Measurements from ENCODE around the gene NOS3.
"Not testable (repeated sequence)": the region's sequence is repeated elsewhere in the genome, so short reads cannot be mapped to it uniquely, and the experiment has no call there.

The NOS3 gene

DNA sequence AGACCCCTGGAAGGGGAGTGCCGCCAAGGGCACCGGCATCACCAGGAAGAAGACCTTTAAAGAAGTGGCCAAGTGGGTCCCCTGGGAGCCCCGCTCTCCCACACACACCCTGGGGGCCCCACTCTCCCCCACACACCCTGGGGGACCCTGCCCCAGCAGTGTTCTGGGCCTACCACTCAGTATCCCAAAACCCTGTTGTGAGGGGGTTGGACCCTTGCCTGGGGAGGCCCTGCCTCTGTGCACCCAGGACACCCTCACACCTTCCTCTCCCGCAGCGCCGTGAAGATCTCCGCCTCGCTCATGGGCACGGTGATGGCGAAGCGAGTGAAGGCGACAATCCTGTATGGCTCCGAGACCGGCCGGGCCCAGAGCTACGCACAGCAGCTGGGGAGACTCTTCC is 10.7 kb downstream of the NOS3 start:
- DNase-seq (ENCODE audit: low read depth) = no peak

DNA sequence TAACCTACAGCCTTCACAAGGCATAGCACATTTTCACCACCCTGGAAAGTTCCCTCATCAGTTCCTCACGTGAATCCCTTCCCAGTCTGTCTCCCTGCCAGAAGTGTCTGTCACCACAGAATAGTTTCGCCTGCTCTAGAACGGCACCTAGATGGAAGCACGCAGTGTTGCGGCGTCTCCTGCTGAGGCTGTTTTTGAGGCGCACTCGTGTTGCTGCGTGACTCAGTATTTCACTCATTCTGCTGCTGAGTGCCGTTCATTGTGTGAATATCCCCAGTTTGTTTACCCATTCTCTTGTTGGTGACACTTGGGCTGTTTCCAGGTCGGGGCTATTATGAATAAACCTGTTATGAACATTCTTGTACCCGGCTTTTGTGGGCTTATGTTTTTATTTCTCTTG is 12.8 kb downstream of the NOS3 start:
- DNase-seq (ENCODE audit: low read depth) = no peak

- no peak for DNase-seq (ENCODE audit: low read depth)
Observed at GRCh38 chr7:151005566-151005965, 14.7 kb downstream of the NOS3 start.

DNA sequence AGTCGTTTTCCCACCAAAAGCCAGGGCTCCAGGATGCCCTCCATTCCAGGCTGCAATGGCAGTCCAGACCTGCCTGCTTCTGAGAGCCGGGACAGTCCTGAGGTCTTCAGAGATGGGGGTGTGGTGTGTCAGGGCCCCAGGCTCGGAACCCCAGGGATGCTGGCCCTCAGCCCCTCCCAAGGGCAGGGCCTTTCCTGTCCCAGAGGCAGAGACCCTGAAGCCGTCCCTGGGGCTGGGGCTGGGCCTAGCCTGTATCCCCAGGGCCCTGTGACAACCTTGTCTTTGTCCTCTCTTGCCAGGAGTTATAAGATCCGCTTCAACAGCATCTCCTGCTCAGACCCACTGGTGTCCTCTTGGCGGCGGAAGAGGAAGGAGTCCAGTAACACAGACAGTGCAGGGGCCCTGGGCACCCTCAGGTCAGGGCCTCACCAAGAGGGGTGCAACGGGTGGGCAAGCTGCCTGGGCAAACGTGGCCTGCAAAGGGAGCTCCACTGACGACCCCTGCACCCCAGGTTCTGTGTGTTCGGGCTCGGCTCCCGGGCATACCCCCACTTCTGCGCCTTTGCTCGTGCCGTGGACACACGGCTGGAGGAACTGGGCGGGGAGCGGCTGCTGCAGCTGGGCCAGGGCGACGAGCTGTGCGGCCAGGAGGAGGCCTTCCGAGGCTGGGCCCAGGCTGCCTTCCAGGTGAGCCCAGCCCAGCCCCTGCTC is 15.9 kb downstream of the NOS3 start:
- DNase-seq (ENCODE audit: low read depth) = no peak

GRCh38 chr7:151007469-151007898 is 16.7 kb downstream of the NOS3 start:
- no peak for DNase-seq (ENCODE audit: low read depth)

DNA sequence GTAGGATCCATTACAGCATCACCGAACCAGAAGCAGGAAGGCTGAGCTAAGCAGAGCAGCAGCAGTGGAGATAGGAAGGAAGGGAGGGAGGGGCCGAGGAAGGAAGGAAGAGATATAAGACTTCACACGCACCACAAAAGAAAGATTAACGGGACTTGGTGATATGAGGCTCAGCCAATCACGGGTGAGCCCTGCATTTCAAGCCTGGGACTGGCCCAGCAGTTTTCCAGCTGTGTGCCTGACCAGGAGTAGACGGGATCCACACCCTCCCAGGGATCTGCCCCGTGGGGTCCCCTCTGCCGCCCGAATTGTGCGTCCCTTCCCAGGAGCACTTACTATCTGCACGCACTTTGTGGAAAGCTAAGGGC is 17.3 kb downstream of the NOS3 start:
- no peak for DNase-seq (ENCODE audit: low read depth)

GRCh38 chr7:151008511-151009323 is 17.9 kb downstream of the NOS3 start:
- DNase-seq (ENCODE audit: low read depth) = no peak

GRCh38 chr7:151009327-151010036 is 18.7 kb downstream of the NOS3 start:
- no peak for DNase-seq (ENCODE audit: low read depth)

- no peak for DNase-seq (ENCODE audit: low read depth)
Observed at GRCh38 chr7:151010037-151010306, 19.2 kb downstream of the NOS3 start.

GRCh38 chr7:151010307-151011096 is 19.7 kb downstream of the NOS3 start:
- DNase-seq (ENCODE audit: low read depth) = no peak

DNA sequence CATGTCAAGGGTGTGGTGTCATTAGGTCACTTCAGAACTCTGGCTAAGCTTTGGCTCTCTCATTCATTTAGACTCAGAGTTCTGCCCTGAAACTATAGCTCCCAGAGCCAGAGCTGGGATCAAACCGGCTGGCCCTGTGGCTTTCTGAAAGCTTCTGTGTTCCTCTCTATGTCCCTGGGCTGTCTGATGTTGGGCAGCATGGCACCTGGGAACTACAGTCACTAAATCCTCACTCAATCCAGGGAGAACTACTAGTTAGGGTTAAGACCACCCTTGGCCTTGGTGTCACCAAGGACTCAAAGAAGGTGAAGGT is 20.2 kb downstream of the NOS3 start:
- no peak for DNase-seq (ENCODE audit: low read depth)

DNA sequence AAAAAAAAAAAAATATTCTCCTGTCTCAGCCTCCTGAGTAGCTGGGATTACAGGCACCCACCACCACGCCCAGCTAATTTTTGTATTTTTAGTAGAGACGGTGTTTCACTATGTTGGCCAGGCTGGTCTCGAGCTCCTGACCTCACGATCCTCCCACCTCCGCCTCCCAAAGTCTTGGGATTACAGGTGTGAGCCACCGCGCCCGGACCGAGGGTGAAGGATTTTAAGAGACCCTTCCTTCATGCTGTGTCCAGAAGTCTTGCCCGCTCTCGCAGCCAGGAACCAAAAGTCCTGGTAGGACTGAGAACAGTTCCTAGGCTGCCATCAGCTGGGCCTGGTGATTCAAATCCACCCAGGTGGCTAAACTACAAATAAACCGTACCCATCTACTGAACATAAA is 20.8 kb downstream of the NOS3 start:
- DNase-seq (ENCODE audit: low read depth) = not testable (repeated sequence)

GRCh38 chr7:151012031-151012692 is 21.3 kb downstream of the NOS3 start:
- no peak for DNase-seq (ENCODE audit: low read depth)

GRCh38 chr7:151012911-151013347 is 22.1 kb downstream of the NOS3 start:
- no peak for DNase-seq (ENCODE audit: low read depth)

DNA sequence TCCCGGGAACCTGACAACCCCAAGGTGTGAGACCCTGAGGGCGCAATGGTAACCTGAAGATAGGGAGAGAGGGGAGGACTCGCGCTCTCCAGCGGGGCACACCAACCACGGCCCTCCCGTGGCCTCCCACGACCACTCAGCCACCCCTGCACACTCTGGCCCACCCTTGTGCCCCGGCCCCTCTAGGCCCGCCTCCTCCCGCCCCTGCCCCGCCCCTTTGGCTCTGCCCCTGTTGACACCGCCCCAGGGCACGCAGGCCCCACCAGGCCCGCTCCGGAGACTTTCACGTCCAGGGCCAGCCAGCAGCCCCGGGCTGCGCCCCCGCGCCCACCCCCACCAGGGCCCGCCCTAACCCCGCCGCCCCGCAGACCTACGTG is 22.5 kb downstream of the NOS3 start:
- no peak for DNase-seq (ENCODE audit: low read depth)

DNA sequence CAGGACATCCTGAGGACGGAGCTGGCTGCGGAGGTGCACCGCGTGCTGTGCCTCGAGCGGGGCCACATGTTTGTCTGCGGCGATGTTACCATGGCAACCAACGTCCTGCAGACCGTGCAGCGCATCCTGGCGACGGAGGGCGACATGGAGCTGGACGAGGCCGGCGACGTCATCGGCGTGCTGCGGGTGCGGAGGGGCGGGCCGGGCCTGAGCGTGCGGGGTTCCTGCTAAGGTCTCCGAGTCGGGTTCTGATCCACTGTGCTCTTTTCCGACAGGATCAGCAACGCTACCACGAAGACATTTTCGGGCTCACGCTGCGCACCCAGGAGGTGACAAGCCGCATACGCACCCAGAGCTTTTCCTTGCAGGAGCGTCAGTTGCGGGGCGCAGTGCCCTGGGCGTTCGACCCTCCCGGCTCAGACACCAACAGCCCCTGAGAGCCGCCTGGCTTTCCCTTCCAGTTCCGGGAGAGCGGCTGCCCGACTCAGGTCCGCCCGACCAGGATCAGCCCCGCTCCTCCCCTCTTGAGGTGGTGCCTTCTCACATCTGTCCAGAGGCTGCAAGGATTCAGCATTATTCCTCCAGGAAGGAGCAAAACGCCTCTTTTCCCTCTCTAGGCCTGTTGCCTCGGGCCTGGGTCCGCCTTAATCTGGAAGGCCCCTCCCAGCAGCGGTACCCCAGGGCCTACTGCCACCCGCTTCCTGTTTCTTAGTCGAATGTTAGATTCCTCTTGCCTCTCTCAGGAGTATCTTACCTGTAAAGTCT is 23.1 kb downstream of the NOS3 start:
- peak; percentile 46 for DNase-seq (ENCODE audit: low read depth)

- DNase-seq (ENCODE audit: low read depth) = no peak
Observed at GRCh38 chr7:151014950-151015349, 24.1 kb downstream of the NOS3 start.

- no peak for DNase-seq (ENCODE audit: low read depth)
Observed at GRCh38 chr7:151015967-151016366, 25.1 kb downstream of the NOS3 start.

- DNase-seq (ENCODE audit: low read depth) = no peak
Observed at GRCh38 chr7:151016505-151016904, 25.7 kb downstream of the NOS3 start.

GRCh38 chr7:151016942-151017341 is 26.1 kb downstream of the NOS3 start:
- no peak for DNase-seq (ENCODE audit: low read depth)

- no peak for DNase-seq (ENCODE audit: low read depth)
Observed at GRCh38 chr7:151017370-151017952, 26.6 kb downstream of the NOS3 start.

Data from GM04504 (cell line).